ENCODE results near the gene STYX. TPM values are rescaled to one million over a fixed set of nuclear protein-coding genes. Genes with fewer than 3 reads are reported as not detected.

Gene STYX
- total and polyA plus RNA-seq, 2 experiments from 2014 or later: 23.3 to 40.2 TPM

- H3K36me3 ChIP-seq (ENCODE audit: insufficient read depth): peaks cover 46% of the 10 kb centered on the region
Measured at GRCh38 chr14:52723514-52724359, 6.2 kb upstream of the STYX start.

More at GRCh38 chr14:52723514-52724359, 6.2 kb upstream of the STYX start:
- Mint-ChIP-seq H3K27ac (no peak overlapping the region), H3K27me3 (ENCODE audit: insufficient read depth, low read depth, poor library complexity) (peaks cover 7% of the 10 kb centered on the region), H3K4me3 (no peak overlapping the region), H3K36me3 (ENCODE audit: low read depth) (peaks cover 79% of the 10 kb centered on the region), H3K9me3 (no peaks in the 10 kb centered on the region), H3K4me1 (peaks cover 2% of the 10 kb centered on the region; the same call in 2 of the 3 replicates)
- Histone ChIP-seq H3K27me3 (ENCODE audit: insufficient read depth) (no peaks in the 10 kb centered on the region), H3F3A (replicated peaks; ENCODE audit: low read depth) (no peaks in the 10 kb centered on the region; the same call in 1 of the 2 replicates), H3K4me3 (no peak overlapping the region), H3K27ac (ENCODE audit: low read depth) (no peak overlapping the region), H3K9me2 (ENCODE audit: insufficient read depth) (no peaks in the 10 kb centered on the region), H3K4me1 (ENCODE audit: insufficient read depth) (peaks cover 3% of the 10 kb centered on the region; the same call in 1 of the 2 replicates), H3K4me2 (no peak overlapping the region), H3K79me2 (replicated peaks; ENCODE audit: insufficient read depth) (no peaks in the 10 kb centered on the region; the same call in 1 of the 2 replicates), H2AFZ (no peak overlapping the region), H4K20me1 (replicated peaks; ENCODE audit: insufficient read depth) (no peaks in the 10 kb centered on the region; the same call in none of the 2 replicates)
- ATAC-seq (no peak), DNase-seq (ENCODE audit: low spot score) (no peak)
- no peak for TF ChIP-seq NANOG (IDR thresholded peaks at IDR 0.05; ENCODE audit: borderline replicate concordance)
- no peak for TF ChIP-seq JUNB (IDR thresholded peaks at IDR 0.05; ENCODE audit: unreplicated experiment)
- TF ChIP-seq EZH2 (IDR thresholded peaks at IDR 0.05; ENCODE audit: low read depth, unreplicated experiment): no peak
- TF ChIP-seq, protein P1, sequence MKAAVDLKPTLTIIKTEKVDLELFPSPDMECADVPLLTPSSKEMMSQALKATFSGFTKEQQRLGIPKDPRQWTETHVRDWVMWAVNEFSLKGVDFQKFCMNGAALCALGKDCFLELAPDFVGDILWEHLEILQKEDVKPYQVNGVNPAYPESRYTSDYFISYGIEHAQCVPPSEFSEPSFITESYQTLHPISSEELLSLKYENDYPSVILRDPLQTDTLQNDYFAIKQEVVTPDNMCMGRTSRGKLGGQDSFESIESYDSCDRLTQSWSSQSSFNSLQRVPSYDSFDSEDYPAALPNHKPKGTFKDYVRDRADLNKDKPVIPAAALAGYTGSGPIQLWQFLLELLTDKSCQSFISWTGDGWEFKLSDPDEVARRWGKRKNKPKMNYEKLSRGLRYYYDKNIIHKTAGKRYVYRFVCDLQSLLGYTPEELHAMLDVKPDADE (IDR thresholded peaks at IDR 0.05): no peak
- no peak for TF ChIP-seq ZNF114 (CRISPR knock-in tag; IDR thresholded peaks at IDR 0.05)
- no peak for TF ChIP-seq ZNF331 (CRISPR knock-in tag; IDR thresholded peaks at IDR 0.05; ENCODE audit: low read depth)
- no peak for TF ChIP-seq ZNF462 (CRISPR knock-in tag; IDR thresholded peaks at IDR 0.05)
- TF ChIP-seq STAT1 (IDR thresholded peaks at IDR 0.05; ENCODE audit: unreplicated experiment): no peak
- TF ChIP-seq REST (IDR thresholded peaks at IDR 0.05; ENCODE audit: unreplicated experiment): no peak
- no peak for TF ChIP-seq POLR2AphosphoS5 (IDR thresholded peaks at IDR 0.05; ENCODE audit: low read depth)

Measured in GM23338 (cell line).